Measurements from ENCODE around the gene SMIM31.

The SMIM31 gene

GRCh38 chr4:164753873-164754488 lies at the start of gene SMIM31:
SMIM31 (plus strand) TSS chr4:164754131; CDS start chr4:164770444, 16,313 bp downstream.
- DNase-seq = no peak

DNA sequence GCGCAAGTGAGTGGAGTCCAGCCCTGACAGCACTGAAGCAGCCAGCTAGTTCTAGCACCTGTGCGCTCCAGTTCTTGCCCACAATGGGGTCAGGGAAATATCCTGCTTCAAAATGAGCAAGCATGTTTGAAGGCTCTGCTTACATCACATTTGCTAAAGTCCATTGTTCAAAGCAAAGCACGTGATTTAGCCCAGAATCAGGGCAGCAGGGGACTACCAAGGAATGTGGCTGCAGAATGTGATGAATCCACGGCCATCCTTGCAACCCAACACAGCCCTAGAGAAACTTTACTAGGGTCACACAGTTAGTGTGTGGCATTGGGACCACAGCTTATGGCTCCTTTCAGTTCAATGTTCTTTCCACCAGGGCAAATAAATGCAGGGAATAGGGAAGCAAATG lies 47.3 kb upstream of the SMIM31 start:
- no peak for DNase-seq

DNA sequence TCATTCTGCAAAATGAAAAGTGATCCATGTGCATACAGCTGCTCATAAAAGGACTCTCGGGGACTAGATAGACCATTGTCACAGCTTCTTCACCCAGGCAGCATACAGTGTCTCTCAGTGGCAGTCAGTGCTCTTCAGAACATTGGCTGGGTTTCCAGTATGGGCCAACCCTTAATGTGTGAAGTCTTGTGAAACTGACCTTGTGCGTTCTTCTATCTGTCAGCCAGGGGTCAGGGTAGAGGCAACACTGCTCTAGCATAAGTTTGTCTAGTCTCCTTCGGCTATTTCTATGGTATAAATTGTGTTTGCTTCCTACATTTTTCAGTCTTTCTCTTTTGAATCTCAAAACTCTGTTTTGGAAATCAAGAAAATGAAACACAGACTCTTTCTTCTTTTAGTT lies 37.0 kb upstream of the SMIM31 start:
- DNase-seq = no peak

- DNase-seq = no peak
Observed at GRCh38 chr4:164718827-164719226, 35.1 kb upstream of the SMIM31 start.

DNA sequence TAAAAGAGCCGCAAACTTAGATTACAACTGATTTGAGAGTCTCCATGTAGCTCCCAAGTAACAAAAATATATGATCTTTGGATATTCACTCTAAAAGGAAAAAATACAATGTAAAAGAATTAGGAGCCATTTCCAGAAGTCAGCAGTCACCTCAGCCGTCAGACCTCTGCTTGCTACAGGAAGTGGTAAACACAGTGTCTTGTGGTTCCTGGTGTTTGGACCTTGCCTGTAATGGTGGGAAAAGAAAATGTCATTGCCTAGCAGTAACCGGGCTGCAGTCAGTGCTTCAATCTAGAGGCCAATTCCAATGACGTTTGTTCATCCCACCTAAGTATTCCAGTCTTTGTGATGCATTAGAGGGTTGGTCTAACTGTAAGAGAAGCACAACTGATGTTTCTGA lies 28.9 kb upstream of the SMIM31 start:
- no peak for DNase-seq

DNA sequence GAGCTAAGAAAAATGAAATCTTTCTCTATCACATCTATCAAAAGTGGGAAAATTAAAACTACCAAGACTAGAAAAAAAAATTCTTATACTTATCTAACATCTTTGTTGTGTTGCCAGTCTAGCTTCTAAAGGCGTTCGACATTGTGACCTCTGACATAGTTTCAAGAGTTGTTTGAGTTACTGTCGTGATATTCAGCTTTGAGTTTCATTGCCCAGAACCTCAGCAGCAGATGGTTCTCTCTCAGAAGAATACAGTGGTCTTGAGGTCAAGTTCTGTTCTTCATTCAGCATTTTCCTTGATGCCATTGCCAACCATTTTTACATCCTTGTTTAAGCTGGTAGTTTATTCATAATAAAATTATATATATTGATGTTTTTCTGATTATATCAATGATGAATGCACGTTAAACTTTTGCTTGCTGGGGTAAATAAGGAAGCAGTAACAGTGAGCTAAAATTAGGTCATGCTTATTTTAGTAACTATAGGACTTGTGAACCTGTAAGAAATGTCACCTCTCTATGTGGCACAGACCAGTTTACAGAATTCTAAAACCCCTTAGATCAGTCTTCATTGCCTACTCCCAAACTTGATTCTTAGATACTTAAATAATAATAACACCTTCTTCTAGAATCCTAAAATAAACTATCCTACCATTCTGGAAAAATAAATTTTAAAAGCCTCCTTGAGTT lies 23.1 kb upstream of the SMIM31 start:
- DNase-seq = no peak

DNA sequence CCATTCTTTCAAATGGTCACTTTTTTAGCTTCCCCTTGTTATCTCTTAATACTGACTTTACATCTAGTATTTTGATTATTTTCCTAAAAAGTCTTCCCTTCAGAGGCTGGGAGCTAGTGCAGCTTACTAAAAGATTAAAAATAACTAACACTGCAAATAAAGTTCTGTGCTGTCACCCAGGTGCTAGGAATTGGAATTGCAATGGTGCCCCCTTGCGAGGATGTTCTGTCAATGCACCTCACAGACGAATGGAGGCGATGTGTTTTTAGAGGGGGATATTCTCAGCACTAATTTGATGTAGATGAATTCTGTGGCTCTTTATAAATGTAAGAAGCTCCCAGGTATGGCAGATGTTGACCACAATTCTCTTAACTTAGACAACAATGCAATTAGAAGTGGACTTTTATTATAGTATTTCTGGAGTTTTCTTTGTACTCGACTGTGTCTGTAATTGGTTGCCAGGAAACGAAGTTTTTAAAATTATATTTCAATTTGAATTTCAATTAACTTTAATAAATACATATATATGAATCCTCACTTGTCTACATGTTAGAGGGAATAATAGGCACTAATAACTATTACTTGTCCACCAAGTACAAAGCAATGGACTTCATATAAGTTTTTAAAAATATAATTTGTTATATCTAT lies 22.0 kb upstream of the SMIM31 start:
- no peak for DNase-seq

GRCh38 chr4:164734484-164734883 lies 19.4 kb upstream of the SMIM31 start:
- DNase-seq = no peak

DNA sequence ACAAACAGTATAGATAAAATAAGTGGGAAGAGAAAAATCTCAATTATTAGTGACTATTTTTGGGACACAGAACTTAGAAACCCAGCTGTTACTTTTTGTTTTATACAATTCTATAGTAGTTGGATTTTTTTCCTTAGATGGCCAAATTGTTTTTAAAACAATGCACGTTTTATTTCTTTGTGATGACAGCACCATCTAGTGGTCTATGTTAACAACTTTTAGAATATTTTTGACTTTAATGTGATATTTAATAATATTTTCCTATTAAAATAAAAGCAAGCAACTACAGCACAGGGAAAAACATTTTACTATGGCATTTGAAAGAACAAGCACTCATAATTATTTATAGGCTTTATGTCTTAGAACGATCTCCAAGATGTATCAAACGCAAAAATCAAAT lies 5.6 kb upstream of the SMIM31 start:
- no peak for DNase-seq

DNA sequence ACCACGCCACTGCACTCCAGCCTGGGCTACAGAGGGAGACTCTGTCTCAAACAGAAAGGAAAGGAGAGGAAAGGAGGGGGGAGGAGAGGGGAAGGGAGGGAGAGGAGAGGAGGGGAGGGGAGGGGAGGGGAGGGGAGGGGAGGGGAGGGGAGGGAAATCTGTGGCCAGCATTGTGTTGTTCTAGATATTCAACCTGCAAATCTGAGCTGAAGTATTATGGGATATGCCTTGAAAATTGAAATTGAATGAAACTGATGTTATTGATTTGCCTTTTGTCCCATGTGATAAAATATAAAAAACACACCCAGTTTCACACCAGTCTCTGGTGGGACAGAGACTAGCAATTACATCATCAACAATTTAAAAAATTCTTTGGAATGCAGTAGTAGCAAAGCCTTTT lies 1.5 kb downstream of the SMIM31 start:
- no peak for DNase-seq

- no peak for DNase-seq
Observed at GRCh38 chr4:164756686-164757085, 2.8 kb downstream of the SMIM31 start.

DNA sequence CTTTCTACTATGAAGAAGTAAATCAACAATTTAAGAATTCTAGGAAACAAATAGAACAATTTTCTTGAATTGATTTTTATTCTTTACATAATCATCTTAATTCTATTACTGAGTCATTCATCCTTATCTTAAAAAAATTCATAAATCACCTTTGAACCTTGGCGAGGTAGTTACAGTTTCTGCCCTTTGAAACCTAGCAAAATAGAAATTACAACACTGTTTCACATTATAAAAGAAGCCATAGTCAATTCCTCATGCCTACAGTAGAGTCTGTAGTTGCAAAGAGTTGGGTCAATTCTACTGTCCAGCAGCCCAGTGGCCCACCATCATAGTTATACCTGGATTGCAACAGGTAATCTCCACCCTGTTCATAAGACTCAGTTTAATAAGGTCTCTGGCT lies 7.3 kb downstream of the SMIM31 start:
- DNase-seq = no peak

DNA sequence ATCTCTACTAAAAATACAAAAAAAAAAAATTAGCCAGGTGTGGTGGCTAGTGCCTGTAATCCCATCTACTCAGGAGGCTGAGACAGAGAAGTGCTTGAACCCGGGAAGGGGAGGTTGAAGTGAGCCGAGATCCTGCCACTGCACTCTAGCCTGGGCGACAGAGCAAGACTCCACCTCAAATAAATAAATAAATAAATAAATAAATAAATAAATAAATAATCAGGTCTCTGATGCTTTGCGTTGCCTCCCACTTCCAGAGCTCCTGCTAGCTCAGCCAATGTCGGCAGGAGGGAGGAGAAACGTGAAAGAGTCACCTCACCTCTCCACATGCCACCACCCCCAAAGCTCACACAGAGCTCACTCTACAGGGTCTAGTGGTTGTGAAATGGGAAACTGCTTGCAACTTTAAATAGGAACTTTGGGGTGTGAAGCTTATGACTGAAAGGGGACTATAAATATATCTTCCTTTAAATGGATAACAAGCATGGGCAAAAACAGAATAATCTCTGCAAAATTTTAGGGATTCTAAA lies 7.9 kb downstream of the SMIM31 start:
- DNase-seq = no peak

DNA sequence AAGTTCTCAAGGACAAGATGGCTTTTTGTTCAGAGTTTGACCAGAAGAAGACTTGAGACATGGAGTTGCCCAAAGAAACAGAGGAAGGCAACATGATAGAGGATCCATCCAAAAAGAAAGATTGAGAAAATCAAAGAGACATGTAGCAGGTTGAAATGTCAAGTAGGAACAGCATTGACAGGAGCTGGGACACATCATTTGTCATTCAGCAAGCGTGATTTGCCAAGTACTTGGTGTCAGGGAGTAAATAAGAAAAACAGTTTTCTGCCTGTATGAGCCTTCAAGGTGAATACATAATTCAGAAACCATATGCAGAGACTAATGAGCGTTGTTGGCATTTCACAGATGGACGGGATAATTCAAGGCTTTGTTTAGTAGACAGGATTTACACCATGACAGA lies 11.2 kb downstream of the SMIM31 start:
- no peak for DNase-seq

- DNase-seq = no peak
Observed at GRCh38 chr4:164765833-164766232, 11.9 kb downstream of the SMIM31 start.

DNA sequence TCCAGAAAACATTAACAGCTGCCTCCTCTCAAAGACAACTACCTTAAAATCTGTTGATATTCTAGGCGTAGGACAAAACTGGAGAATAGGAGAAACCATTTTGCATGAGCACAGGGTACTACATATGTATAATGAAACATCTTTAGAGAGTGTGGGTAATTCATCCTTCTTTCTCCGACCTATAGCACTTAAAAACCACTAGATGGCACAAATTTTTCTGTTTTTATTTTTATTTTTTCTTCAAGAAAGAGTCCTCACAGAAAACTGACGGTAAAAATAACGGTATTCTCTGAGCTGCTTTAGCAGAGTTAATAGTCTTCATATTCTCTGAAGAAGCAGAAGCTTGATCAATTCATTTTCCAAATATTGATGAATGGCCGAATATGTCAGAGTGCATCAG lies 14.6 kb downstream of the SMIM31 start:
- DNase-seq = no peak

DNA sequence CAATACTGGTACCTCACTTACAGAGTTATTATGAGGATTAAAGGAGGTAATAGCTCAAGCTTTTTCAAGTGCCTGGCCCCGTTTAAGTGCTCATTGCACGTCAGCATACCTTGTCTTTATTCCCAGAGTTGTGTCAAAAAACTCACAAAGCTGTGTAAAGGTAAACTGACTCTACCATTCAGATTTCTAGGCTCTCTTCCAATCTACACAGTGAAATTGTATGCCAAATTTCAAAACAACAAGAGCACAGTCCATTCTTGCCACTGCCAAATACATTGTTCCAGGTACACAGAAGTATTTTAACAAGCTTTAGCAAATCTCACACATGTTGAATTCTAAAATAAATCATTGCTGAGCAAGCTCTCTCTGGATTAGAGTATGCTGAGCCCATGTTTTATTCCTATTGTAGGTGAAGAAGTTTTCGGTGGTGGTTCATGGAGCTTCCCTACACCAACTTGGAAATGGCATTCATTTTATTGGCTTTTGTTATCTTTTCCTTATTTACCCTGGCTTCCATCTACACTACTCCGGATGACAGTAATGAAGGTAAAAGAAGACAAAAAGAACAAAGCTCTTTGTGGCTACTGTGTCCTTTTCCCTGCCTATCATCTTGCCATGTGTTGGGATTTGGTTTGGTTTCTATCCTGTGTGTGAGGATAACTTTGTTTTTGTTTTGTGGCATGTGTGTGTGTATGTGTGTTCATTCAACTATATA lies 16.2 kb downstream of the SMIM31 start:
- no peak for DNase-seq

DNA sequence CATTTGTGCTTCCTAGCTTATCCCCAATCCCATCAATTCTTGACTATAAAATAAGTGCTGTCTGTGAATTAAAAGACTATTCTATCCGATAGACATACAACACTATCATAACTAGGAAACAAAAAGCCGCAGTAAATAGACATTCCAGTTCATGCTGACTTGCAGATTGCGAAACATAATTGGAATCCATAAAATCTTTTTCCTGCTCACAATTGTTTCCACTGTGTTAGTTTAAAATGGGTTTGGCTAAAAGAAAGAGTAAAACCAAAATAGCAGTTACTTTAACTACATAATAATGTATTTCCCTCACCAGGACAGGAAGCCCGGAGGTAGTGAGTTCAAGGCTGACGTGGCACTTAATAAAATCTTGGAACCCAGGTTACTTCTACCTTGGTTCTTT lies 17.2 kb downstream of the SMIM31 start:
- no peak for DNase-seq

- no peak for DNase-seq
Observed at GRCh38 chr4:164772076-164772475, 18.1 kb downstream of the SMIM31 start.

- DNase-seq = no peak
Observed at GRCh38 chr4:164779080-164779479, 25.1 kb downstream of the SMIM31 start.

DNA sequence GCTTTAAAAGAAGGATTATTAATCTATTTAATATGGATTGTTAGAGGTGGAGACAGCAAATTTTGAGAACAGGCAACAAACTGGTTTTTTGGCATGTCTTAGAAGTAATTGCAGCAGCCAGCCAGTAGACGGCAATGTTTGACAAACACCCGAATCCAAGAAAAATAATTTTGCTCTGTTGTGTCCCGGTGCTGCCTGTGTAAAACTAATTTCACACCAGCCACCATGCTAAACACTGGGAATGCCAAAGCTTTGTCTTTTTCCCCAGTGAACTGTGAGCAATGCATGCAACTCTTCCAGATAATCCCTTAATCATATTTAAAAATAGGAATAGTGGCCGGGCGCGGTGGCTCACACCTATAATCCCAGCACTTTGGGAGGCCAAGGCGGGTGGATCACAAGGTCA lies 25.9 kb downstream of the SMIM31 start:
- no peak for DNase-seq

DNA sequence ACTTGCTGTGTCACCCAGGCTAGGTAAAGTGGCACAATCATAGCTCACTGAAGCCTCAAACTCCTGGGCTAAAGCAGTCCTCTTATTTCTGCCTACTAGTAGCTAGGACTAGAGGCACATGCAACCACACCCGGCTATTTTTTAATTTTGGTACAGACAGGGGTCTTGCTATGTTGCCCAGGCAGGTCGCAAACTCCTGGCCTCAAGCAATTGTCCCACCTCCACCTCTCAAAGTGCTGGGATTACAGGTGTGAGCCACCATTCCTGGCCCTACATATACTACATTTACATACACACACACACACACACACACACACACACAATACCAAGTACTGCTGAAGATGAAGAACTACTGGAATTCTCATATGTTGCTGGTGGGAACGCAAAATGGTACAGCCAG lies 26.9 kb downstream of the SMIM31 start:
- no peak for DNase-seq

DNA sequence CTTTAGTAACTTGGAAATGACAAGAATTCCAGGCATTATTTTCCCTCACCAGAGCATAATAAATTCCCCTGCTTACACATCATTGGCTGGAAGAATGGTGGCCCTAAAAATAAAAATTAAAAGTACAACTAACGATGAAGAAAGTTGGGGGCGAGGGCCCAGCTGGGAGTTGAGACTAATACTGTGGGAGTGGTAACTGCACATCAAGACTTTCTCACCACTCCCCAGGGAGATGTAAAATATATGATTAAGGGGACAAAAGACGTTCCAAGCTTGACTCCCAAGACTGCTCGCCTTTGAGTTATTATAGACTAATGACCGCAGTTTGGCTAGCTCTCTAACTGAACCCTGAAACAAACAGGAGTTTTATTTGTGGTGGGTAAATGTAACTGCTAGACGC lies 30.0 kb downstream of the SMIM31 start:
- DNase-seq = no peak

DNA sequence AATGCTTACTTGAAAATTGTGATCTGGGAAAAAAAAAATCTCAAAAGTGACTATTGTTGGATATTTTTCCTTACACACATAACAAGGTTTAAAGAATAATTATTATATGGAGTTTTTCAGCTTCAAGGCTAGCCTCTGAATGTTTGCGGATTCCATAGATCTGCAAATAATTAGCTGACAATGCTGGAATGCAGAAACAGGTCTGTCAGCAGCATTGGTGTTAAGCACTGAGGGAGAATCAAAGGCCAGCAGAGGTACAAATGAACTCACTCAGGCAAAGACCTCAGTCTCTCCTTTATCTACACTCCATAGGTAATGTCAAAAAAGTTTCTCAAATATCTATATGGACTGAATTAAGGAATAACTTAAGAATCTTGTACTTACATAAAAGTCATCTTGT lies 35.1 kb downstream of the SMIM31 start:
- no peak for DNase-seq
